H54 (cell line): Measurements from ENCODE around the gene SLC6A4.
"Not testable (repeated sequence)": the region's sequence is repeated elsewhere in the genome, so short reads cannot be mapped to it uniquely, and the experiment has no call there.

Experiments used
- DNase-seq: peaks from one replicate; pipeline ENCODE4 v3.0.0; 2011; ENCODE audit warnings: low spot score, mixed read lengths; ENCODE audit not compliant: insufficient read length
- FAIRE-seq: peaks from 3 replicates; lab custom pipeline; 2011; peaks lifted over from hg19 to GRCh38; lab: Jason Lieb, UNC
- POLR2A ChIP-seq: IDR thresholded peaks from 2 replicates; pipeline ENCODE4 v1.6.1; 2011; ENCODE audit warnings: low read depth, mild to moderate bottlenecking, low read length

Gene SLC6A4

DNA sequence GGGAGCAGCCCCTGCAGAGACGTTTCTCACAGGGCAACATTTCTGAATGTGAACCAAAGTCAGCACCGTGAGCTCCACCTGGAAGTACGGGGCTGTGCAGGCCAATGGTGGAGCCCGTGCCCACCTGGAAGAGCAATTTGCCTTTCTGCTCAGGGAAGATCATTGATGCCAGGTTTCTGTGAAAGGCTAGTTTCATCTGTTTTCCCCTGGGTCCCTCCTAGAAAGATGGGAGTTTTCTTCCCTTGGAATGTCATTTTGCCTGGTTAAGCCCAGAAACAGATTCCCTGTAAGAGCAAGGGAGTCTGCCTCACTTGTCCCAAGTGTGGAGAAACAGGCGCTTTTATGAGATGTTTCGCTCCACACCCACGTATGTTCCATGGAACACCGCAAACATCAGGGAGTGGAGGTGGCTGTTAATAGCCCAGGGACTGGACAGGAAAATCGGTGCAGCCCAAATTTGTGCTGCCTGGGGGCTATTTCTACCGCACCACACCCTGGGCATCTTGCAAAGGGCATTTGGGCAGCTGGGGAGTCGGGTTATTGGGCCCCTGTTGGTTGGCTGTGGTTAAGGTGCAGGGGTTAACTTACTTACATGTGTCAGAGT is 2.6 kb downstream of the SLC6A4 start:
- FAIRE-seq, result no peak
- TF ChIP-seq POLR2A, result no peak
- no peak for DNase-seq

DNA sequence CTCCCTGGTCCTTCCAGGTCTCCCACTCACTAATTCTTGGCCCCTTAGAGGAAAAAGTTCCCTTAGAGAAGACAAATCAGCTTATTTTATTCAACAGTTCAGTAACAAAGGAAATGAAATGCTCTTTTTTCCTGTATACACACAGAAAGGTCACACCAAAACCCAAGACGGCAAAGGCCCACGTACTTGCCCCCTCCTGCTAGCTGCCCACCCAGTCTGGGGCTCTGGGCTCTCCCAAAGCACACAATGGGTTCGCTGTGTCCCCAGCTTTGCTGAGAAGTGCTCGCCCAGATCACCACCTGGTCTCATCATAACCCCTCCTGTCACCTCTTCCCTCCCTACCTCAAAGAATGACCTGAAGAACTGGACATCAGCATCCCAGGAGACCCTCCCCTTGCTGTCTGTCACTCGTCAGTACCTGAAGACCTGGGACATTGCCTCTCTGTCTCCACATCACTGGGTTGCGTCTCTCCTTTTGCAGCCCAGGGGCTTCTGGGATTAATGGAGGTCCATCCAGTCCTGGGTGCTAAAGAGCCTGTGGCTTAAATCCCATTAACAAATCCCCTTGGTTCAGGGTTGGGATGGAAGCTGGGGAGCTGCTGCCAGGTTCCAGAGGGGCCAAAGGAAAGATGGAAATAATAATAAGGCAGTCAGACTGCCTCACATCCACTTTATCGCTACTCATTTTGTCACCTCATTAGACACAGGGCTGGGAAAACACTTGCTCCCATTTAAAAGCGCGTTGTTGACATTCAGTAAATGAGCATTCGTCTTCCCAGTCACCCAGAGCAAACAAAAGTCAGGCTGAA is 3.3 kb downstream of the SLC6A4 start:
- TF ChIP-seq POLR2A, result no peak
- FAIRE-seq, result no peak
- DNase-seq, result no peak

DNA sequence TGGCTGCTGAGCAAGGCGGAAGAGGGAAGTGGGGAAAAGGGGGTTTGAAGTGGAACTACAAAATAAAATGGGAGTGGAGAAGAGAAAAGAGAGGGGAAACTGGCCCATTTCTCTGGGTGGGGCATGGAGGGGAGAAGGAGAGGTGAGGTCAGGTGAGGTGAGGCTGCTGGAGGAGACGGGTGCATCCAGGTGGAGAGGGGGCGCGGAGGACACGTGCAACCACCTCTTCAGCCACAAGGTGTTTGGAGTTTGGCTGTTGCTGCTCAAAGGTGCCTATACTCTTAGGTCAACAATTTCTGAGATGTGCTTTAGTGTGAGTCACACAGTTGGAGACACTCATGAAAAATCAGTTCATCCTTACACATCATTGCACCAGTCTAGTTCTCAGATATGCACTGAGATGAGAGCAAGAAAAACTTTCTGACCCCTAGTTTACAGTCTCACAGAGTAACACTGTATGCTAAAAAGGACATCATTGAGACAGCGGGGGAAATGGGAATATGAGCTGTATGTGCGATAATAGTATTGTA is 4.8 kb downstream of the SLC6A4 start:
- no peak for FAIRE-seq
- TF ChIP-seq POLR2A, result no peak

DNA sequence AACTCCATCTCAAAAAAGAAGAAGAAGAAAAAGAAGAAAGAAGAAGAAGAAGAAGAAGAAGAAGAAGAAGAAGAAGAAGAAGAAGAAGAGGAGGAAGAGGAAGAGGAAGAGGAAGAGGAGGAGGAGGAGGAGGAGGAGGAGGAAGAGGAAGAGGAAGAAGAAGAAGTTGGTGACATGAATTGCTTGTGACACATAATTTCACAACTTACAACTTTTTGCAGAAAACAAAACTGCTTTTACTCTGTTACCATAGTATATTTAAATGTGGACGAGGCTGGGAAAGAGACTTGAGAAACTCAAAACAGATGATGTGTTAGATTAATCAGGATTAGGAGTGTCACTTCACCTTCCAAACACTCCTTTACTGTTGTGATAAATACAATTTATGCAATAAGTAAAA is 5.5 kb downstream of the SLC6A4 start:
- FAIRE-seq, DNase-seq: not testable (repeated sequence)

More for the DNA sequence above, 4.8 kb downstream of the SLC6A4 start:
- DNase-seq, result no peak

DNA sequence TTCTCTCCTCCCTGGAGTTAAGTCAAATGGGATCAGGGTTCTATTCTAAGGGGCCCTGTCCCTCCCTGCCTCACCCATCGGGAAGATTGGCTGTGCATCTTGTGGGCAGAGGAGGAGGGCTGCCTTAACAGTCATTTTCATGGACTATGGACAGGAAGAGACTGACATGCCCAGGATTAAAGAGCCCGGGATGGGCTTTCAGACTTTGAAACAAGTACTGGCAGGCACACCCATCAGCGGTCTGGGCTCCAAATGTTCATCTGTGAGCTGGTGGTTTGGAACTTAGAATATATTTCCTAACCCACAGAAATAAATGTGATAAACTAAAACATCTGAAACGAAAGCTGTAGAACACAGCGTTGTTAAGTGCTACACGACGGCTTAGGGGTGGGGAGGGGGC is 6.5 kb downstream of the SLC6A4 start:
- TF ChIP-seq POLR2A, result no peak
- no peak for FAIRE-seq
- DNase-seq, result no peak

DNA sequence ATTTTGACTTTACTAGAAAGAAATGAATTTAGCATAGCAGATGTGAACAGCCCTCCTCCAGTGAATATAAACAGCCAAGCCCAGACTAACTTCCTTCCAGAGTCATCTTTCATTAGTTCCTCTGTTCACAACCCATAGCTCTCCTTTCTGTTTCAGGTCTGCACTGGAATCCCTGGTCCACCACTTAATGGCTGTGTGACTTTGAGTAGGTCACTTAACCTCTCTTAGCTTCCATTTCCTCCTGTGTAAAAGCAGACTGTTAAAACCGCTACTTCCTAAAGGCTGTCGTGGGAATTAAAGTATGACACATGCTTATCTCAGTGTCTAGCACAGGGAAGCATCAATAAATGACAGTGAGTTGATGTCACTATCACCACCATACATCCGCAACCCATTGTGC is 7.5 kb downstream of the SLC6A4 start:
- no peak for TF ChIP-seq POLR2A

DNA sequence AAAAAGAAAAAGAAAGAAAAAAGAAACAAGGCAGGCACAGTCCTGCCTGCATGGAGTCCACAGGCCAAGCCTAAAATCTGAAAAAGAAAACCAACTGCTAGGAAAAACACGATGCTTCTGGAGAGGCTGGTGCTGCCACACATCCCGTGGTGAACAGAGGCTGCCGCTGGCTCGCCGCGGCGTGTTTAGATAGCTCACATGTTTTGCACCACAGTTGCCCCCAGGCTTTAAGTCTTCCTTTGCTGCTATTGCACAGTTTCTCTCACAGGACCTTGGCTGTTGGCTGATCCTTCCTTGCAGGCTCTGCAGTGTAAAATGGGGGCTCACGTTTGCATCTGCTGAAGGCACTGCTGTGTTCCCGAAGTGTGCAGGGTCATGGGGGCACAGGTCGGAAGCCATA is 8.6 kb downstream of the SLC6A4 start:
- FAIRE-seq (no peak), DNase-seq (no peak)
- no peak for TF ChIP-seq POLR2A

More for the DNA sequence above, 7.5 kb downstream of the SLC6A4 start:
- DNase-seq, result no peak
- no peak for FAIRE-seq

DNA sequence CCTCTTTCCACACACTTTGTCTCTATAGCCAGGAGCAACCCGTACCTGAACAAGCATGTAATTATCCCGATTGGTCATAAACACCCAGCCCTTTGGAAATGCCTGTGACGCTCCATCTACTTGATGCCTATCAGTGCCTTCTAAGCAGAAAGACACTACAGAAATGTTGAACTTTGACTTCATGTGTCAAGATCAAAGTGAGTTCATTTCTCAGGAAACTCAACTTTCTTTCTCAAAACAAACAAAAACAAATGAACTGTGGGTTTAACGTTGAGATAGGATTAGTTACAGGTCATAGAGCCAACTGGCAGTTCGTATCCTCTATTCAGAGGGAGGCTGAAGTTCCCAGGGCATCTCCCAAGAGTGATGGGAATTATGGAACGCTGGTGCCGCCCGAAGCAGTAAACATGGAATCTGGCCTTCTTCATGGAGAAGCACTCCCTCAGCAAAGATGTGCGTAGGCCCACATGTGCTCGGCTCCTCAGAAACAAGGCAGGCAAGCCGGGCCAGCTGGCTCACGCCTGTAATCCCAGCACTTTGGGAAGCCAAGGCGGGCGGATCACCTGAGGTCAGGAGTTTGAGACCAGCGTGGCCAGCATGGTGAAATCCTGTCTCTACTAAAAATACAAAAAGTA is 9.5 kb downstream of the SLC6A4 start:
- FAIRE-seq (no peak), DNase-seq (no peak)
- TF ChIP-seq POLR2A, result no peak

DNA sequence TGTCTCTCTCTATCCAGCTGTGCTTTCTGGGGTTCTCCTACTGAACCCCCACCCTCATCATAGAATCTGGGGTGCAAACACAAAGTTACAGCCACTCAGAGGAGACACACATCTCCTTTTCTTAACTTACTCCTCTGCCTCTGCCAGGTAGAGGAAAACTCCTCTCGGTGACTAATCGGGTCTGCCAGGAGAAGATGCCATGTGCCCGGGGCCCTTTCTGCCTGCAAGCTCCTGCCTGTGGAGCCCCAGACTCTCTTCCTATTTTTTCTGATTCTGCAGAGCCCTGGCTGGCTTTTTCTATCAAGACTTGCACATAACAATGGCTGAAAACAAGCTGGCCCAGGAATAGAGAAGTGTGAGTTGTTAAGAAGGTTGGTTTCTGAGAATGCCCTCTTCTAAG is 10.4 kb downstream of the SLC6A4 start:
- TF ChIP-seq POLR2A, result no peak
- FAIRE-seq (no peak), DNase-seq (no peak)

DNA sequence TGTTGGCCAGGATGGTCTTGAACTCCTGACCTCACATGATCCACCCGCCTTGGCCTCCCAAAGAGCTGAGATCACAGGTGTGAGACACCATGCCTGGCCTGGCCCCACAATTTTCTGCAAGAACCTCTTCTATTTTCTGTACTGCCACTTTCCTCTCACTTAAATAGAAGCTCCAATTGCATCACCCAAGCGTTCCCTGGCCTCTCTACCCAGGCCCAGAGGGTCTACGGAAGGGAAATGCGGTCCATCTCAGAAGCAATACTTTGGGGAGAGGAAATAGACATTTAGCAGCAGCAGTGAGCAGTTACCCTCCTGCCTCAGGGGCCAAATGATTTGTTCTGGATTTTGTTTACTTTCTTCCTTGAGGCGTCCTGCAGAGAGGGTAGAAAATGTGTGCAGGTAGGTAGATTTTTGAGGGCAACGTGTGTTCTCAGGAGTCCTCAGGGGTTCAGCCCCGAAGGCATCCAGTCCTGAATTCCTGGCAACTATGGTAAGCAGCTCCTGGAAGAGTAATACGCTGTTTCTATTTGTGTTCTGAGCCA is 11.0 kb downstream of the SLC6A4 start:
- DNase-seq (no peak), FAIRE-seq (no peak)
- no peak for TF ChIP-seq POLR2A

DNA sequence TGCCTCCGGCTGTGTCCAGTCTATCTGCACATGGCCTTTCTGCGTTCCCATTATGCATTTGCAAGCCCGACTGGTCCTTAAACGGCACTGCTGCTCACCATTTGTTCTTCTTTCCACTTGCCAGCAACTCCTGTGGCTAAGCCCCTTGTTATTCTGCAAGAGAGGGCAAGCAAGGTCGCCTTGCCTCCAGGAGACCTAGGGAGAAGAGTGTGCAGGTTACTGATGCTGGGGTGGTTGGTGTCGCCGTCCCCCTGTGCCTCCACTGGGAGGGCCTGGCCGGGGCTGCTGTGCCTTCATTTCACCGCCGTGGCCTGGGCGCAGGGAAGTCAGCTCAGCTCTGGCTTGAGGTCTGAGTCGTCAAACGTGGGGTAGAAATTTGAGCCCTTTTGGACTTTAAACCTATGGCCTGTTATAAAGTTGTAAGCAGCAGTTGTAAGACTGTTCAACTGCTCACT is 12.7 kb downstream of the SLC6A4 start:
- FAIRE-seq, result no peak
- TF ChIP-seq POLR2A, result no peak
- no peak for DNase-seq

DNA sequence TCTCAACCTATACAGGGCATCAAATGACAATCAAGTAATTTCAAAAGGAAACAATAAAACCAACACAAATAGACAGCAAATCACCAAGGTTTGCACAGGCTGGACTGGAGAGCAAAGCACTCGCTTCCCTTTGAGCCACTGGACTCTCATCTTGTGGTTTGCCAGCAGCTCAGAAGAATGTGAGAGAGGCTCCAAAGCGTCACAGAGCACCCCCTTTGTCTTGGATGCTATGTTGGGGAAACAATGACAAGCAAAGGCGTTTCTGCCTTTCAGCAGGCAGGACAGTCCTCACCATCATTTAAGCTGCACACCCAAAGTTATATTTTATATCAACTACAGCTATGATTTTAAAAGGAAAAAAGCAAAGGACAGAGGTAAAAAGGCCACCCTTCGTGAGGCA is 13.2 kb downstream of the SLC6A4 start:
- no peak for TF ChIP-seq POLR2A
- no peak for FAIRE-seq
- no peak for DNase-seq

DNA sequence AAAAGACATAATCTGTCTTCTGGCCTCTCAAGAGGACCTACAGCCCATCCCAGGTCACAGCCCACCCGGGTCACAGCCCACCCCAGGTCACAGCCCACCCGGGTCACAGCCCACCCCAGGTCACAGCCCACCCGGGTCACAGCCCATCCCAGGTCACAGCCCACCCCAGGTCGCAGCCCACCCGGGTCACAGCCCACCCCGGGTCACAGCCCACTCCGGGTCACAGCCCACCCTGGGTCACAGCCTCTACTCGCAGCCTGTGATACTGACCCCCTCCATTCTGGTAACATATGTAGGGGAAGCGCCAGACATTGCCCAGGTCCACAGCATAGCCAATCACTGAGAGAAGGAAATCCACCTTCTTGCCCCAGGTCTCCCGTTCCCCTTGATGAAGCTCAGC is 14.2 kb downstream of the SLC6A4 start:
- no peak for DNase-seq
- no peak for TF ChIP-seq POLR2A
- FAIRE-seq, result no peak

DNA sequence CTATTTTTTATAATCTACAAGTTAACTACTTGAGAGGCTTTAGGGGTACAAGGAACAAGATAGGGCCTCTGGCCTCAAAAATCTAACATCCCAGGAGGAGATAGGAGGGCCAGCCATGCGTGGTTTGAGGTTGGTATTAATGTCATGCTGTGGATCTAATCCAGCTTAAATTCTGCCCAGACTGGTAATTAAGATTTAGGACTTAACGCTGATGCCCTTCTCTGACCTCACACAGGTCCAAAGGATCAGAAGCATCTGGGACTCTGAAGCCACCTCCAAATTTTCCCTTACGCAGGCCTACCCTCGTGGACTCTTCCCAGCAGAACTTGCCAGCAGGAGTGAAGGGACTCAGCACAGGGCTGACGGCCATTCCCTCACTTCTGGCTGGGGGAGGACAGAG is 15.1 kb downstream of the SLC6A4 start:
- DNase-seq (no peak), FAIRE-seq (no peak)
- TF ChIP-seq POLR2A, result no peak
